Measurements from ENCODE around the gene ADAMTSL1. TPM values are rescaled to one million over a fixed set of nuclear protein-coding genes. Genes with fewer than 3 reads are reported as not detected.

The ADAMTSL1 gene
- total and polyA plus RNA-seq, 2 of the 8 experiments (the other 6 are each of a cell fraction or from before 2014, with no cell fraction given) = 0.84 to 1.1 TPM

- TF ChIP-seq CHD7 (IDR thresholded peaks at IDR 0.05; ENCODE audit: insufficient replicate concordance, low read length) (no peak), KDM1A (IDR thresholded peaks at IDR 0.05; ENCODE audit: borderline replicate concordance, low read length) (no peak), SRF (IDR thresholded peaks at IDR 0.05; ENCODE audit: low read depth, low read length) (no peak), FOSL1 (IDR thresholded peaks at IDR 0.05; ENCODE audit: insufficient read depth, low read depth, low read length) (no peak), RBBP5 (IDR thresholded peaks at IDR 0.05; ENCODE audit: borderline replicate concordance, low read depth, low read length) (no peak), E2F6 (IDR thresholded peaks at IDR 0.05) (no peak), MAFK (IDR thresholded peaks at IDR 0.05; ENCODE audit: low read depth, low read length) (no peak)
Observed at GRCh38 chr9:18910916-18911315, 437.0 kb downstream of the ADAMTSL1 start (continued).

All from H1 (cell line).